SJSA1 (cell line): ENCODE results near the gene FZD2. TPM values are rescaled to one million over a fixed set of nuclear protein-coding genes. Genes with fewer than 3 reads are reported as not detected.

Source experiments
- total RNA-seq: library from RNA; depleted of rRNA; stranded (reverse); fragments of >200 nt; shearing (Covaris generic); gene quantifications from 2 replicates; pipeline ENCODE4 v1.2.3, GENCODE V29; 2014; rRNA removed

The FZD2 gene
- total RNA-seq, 1 experiment from 2014 or later, result 21.9 TPM

Other genes with a start within 250 kb of the FZD2 start
- gene RUNDC3A, start 248.9 kb upstream of the FZD2 start, total RNA-seq, result not detected in 2 replicates
- 129 and 159 TPM in 2 replicates for gene SLC25A39, start 232.7 kb upstream of the FZD2 start, total RNA-seq
- 190 and 246 TPM in 2 replicates for gene GRN, start 212.2 kb upstream of the FZD2 start, total RNA-seq
- gene FAM171A2, start 193.6 kb upstream of the FZD2 start, total RNA-seq, result 6.9 and 8.6 TPM in 2 replicates
- gene ITGA2B, start 167.8 kb upstream of the FZD2 start, total RNA-seq, result 0.29 TPM in 1 of 2 replicates, not detected in the other
- 5.6 and 22.7 TPM in 2 replicates for gene GPATCH8, start 54.1 kb upstream of the FZD2 start, total RNA-seq
- 0.13 TPM in 1 of 2 replicates, not detected in the other for gene MEIOC, start 99.0 kb downstream of the FZD2 start, total RNA-seq
- gene CCDC43, start 132.3 kb downstream of the FZD2 start, total RNA-seq, result 66.7 and 67.0 TPM in 2 replicates
- gene DBF4B, start 151.2 kb downstream of the FZD2 start, total RNA-seq, result 21.0 and 24.7 TPM in 2 replicates
- gene ADAM11, start 201.5 kb downstream of the FZD2 start, total RNA-seq, result 0.13 and 4.4 TPM in 2 replicates